Measurements from ENCODE around the gene KIF12.
"Not testable (repeated sequence)": the region's sequence is repeated elsewhere in the genome, so short reads cannot be mapped to it uniquely, and the experiment has no call there.

The KIF12 gene

DNA sequence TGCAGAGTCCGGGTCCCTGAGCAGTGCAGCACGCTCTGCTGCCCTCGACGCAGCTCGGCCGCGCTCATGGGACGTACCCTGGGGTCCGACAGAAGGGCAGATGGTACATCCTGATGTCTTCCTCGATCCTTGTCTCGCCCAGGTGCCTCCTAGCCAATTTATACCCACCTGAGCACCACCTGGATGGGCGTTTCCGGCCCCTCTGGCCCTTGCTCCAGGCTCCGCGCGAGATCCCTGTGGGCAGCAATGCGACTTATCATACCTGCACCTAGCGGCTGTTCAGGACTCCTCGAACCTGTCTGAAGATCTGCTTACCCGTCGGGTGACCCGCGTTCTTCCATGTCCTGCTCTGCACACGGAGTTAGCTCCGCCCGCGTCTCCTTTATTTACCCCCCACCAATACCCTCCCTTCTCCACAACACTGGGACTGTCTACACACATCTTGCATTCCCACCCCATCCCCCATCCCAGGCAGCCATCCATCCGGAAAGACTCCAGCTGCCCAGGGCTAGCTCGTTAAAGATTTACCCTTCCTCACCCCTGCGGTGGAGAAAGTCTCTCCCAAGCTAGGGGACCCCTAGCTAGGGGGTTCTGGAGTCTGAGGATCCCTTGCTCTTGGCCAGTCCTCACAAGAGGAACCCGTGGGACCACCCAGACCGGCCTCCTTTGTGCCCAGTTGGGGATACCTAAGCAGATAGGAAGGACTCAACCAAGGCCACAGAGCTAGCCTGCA is at the start of gene KIF12:
KIF12 (minus strand) TSS at position 357 of the 733 bp plus-strand sequence; CDS start at position 341, 16 bp downstream.
- DNase-seq: no peak

DNA sequence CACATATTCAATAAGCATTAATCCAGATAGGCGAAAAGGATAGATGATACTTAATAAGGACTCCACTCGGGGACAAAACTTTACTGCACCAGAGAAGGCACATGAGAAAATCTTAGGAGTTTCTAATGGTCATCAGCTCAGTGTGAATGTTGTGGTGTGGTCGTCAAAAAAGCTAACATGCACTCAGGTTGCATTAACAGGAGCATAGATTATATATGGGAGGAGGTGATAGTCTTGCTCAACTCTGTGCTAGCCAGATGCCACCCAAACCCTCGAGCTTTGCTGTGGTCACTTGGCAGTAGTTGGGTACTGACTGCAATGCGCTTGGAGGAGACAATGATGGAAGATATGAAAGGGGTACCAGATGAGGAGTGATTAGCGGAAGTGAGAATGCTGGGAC is 47.6 kb upstream of the KIF12 start:
- DNase-seq: no peak

DNA sequence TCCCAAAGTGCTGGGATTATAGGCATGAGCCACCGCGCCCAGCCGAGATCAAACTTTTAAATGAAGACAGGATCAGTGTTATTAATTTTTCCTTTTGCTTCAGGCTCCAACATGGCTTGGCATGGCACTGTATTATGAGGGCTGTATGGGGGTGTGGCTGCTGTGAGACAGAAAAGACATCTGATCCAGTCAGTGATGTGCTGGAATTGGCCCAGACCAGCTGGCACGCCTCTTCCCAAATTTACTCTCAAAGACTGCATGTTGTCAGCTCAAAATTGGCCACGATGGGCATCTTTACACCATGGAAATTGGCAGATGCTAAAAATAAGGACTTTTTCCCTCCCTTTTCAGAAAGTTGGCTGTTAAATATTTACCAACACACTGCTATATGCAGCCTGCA is 44.1 kb upstream of the KIF12 start:
- no peak for DNase-seq

DNA sequence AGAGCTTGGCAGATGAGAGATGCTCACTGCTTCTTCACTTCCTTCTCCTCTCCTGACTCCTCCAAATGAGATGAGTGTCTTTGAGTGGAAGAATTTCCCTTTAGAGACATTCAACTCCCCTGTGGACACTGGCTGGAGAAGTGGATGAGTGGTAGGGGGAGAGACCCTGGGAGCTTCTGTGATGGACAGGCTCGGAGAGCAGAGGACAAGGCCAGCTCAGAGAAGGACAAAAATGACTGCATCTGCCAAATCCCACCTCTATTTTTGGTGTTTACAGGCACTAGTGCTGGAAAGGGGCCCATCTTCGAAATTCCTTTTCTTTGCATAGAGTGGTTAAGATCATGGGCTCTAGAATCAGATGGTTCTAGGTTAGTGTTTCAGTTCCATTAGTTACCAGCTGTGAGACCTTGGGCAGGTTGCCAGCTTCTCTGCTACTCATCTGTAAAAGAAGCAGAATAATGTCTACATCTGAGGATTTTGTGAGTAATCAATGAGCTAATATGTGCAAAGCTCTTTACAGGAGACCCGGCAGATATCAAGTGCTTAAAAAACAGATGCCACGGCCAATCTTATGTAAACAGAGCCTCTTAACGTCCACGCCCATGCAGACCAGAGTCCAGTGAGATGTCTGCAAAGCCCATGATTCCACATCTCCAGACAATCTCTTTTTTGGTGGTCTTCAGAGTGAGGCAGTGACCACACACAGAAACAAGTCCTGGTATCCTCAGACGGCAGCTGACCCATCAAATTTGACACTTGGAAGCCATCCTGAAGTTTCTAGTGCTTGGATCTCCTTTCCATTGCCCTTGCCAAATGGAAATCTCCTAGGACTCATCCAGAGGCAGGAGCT is 42.7 kb upstream of the KIF12 start:
- DNase-seq: no peak

DNA sequence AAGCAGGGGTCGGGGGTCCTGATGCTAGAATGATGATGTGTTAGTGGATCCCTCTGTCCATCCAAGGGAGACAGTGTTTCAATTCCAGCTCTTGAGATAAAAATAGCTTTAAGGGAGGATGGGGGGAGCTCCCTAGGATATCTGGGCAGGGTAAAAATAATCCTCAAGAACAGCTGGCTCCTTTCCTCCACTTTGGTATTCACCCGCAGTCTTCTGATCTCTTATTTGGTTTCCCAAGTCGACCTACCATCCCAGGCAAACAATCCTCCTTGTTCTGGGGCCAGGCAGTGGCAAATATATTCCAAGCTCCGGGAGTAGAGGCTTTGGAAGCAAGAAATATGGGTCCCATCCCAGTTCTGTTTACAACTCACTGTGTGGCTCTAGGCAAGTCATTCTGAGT is 41.8 kb upstream of the KIF12 start:
- DNase-seq: no peak

DNA sequence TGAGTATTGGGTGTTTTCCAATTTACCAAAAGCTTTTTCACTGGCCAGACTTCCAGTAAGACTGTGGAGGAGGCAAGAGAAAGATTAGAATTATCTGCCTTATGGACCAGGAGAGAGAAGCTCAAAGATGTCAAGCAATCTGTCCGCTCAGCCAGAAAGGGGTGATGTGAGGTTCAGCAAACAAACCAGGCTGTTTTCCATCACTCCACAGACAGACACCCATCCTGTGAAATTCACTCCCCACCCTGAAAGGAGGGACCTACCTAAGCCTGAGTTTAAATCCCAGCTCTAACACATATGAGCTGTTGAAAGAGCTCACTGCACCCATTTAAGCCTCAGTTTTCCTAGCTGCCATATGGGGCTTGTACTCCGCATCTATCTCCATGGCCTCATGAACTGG is 41.3 kb upstream of the KIF12 start:
- no peak for DNase-seq

DNA sequence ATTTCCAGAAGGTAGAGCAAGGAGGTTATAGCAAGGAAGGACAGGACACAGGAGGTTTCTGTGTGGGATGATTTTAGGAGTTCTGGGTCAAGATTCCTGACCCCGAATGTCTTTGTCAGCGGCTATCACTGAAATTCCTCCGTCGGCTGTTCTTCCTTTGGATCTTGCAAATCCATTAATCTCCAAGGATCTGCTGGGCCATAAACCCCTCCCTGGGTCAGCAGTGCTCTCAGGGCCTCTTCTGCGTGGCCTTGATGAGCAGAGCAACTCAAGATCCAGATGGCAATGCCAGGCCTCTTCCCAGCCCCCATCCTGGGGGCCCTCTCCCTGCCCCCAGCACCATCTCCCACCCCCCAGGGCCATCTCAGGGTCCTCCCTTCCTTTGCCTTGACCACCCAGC is 40.0 kb upstream of the KIF12 start:
- no peak for DNase-seq

DNA sequence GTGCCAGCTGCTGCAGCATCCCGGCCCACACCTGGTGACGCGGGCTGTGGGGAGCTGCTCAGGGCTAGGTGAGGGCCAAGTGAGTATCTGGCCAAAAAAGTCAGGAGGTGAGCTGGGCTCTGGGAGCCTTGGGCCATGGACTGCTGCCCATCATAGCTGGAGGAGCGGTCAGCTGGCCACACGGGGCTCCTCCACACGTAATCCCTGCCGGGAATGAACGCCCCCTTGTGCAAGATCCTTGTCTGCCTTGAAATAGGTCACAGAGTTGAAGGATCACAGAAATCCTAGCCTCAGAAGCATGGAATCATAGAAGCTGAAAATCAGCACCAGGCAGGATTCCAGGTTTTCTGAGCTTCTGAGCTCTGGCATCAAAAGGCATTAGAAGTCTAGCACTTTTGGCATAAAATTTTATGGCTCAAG is 39.5 kb upstream of the KIF12 start:
- DNase-seq: no peak

DNA sequence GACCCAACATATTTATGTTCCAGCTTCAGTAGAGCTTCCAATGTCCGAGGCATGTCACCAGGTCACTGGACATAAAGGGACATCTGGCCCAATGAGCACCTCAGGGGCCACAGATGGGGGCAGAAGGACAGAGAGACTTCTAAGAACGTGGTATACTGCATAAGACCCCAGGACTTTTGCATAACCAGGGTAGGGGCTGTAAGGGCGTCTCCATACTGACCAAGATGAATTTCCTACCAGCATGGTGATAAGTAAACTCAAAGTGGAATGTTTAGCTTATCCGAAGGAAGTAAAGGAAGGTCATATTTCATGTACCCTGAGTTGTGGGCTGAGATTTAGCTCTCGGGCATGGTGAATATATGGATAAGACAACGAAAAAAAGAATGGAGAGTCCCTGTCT is 38.7 kb upstream of the KIF12 start:
- DNase-seq: no peak

DNA sequence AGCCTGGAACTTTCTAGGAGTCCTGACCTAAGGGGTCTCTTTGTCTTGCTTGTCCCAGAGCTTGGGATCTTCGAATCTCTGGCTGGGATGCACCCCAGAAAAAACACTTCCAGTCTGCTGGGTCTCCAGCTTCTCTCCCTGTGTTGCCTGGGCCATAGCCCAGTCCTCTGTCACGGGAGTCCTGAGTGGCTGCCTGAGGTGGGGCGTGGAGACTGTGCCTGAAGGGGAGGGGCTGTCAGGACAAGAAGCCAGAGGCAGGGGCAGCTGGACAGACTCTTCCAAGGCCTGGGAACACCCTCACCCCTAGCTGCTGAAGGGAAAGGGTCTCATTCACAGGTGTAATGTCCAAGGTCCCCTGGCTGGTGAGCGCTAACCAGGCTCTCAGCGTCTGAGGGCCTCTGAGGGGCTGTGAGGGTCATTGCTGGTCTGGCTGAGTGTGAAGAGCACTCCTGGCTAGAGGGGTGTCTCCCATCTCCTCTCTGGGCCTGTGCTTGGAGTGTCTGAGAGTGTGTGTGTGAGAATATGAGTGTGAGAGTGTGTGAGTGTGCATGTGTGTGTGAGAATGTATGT is 35.8 kb upstream of the KIF12 start:
- no peak for DNase-seq

DNA sequence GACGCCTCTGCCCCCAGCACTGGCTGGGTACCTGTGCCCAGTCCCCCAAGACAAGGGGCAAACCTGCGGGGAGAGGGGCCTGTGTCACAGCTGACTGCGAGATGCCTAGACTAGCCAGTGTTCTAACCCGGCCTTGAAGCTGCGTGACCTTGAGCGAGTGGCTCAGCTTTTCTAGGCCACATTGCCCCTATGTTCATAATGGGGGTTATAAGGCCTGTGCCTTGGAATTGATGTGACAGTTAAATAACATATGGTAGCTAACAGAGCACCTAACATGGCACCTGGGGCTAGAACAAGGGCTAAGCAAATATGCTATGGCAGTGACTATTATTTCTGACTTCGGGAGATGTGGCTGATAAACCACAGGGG is 33.4 kb upstream of the KIF12 start:
- no peak for DNase-seq

DNA sequence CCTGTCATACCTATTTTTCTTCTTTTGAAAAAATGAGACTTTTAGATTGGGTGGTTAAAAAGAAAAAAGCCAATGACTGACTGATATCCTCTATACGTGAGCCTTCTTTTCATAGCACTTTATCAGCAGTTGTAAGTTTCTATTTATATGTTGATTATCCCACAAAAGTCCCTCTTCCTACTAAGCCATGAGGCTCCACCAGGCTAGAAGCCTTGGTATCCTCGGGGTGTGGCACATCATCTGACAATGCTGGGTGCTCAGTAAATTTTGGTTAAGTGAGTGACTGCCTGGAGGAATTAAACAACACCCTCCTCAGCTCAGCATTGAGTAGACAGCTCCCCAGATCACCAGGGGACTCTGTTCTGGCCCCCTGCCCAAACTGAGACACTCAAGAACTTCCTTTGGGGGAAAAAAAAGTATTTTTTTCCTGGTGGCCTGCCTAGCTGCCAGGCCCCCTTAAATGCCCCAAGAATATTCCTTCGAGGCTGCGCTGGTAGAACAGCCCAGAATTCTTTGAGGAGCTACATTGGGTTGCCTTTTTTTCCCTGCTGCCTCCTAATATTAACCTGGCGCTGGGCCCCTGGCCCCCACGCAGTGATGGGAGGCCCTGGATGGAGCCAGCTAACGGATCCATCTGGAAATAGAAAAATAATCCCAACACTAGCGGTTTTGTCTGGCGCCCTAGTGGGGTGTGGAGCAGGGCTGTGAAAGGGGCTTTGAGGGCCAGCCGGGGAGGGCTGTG is 32.9 kb upstream of the KIF12 start:
- no peak for DNase-seq

DNA sequence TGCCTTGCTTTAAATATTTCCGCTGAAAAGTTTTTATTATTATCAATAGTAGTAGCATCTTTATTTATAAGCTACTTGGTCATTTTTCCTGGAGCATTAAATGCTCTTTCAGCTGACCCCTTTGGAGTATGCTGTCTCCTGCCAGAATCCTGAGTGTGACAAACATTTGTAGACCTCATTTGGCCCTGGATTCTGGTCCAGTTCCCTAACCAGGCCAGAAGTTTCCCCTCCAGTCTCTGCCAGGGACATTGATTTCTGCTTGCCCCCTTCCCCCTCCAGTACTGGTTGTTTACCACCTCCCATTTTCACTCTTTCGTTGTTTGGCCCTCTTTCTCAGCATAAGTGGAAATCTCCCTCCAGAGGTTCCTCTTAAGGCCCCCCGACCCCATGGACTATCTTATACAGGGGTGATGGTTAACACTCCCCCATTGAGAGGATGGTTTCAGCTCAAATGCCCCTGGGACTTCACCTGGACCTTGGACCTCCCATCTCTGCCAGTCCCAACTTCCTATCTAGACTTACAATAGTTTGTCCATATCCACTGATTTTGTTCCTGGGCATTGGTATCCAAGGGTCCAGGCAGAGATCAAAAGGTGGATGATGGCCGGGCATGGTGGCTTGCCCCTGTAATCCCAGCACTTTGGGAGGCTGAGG is 31.7 kb upstream of the KIF12 start:
- no peak for DNase-seq

DNA sequence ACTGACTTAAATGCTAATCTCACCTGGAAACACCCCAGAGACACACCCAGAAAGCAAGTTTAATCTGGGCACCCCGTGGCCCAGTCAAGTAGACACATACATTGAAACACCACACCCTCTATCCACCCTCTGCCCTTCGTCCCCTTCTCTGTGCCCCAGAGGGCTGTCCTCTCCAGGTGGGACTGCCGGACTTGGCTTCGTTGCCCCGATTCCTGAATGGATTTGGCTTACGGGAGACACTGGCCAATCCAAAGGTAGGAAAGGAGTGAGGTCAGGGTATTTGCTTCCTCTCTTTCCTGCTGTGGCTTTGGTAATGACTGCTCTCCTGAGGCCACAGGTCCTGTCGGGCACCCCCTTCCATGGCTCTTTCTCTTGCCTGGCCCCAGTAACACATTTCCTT is 31.0 kb upstream of the KIF12 start:
- no peak for DNase-seq

DNA sequence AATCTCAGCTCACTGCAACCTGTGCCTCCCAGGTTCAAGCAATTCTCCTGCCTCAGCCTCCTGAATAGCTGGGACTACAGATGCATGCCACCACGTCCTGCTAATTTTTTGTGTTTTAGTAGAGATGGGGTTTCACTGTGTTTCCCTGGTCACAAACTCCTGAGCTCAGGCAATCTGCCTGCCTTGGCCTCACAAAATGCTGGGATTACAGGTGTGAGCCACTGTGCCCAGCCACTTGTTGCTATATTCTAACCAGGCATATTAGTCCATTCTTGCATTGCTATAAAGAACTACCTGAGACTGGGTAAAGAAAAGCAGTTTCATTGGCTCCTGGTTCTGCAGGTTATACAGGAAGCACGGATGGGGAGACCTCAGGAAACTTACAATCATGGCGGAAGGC is 29.7 kb upstream of the KIF12 start:
- not testable (repeated sequence) for DNase-seq

DNA sequence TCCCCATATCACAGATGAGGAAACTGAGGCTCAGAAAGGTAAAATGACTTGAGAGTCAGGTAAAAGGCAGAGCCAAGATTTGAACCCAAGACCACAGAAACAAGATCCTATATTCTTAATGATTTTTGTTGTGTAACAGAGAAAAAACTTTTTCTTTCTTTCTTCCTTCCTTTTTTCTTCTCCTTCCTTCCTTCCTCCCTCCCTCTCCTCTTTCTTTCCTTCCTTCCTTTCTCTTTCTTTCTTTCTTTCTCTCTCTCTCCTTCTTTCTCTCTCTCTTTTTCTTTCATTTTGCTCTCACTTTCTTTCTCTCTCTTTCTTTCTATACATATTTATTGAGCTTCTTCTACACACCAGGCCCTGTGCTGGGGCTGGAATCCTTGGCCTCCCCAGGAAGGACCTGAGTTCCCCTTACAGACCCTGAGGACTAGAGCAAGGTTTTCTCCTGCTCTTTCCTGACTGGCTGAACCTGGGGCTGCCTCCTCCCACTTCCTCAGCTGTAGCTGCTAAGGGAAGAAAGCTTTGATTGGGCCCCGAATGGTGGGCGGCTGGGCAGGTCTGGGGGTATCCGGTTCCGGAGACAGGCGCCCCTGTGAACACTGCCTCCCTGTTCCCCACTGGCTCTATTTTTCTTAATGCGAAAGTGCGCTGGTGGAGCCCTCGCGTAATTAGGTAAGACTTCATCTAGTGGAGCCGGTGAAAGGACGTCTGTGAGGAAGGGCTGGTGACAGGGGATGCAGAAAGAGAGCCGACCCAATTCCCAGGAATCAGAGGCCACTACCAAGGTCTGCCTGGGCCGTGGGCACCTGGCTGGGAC is 27.4 kb upstream of the KIF12 start:
- DNase-seq: no peak

DNA sequence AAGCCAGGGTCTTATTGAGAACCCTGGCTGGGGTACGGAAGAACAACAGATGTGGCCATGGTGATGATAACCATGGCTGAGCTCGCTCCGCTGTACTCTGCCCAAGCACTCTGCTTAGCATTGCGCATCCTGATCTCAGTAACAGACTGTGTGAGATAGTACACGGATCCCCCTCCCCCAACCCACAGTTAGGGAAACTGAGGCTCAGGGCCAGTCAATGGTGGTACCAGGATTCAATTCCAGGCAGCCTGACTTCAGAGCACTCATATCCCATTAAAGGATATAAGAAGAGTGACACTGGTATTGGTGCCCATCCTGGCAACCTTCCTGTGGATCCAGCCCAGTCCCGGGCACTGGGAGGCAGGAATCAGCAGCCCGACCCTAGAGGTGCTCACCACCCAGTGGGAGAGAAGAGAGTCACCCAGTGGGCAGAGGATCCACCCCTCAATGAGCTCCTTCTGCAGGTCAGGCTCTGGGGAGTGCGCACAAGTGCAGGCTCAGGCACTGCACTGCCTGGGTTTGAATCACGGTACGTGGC is 26.5 kb upstream of the KIF12 start:
- DNase-seq: no peak

DNA sequence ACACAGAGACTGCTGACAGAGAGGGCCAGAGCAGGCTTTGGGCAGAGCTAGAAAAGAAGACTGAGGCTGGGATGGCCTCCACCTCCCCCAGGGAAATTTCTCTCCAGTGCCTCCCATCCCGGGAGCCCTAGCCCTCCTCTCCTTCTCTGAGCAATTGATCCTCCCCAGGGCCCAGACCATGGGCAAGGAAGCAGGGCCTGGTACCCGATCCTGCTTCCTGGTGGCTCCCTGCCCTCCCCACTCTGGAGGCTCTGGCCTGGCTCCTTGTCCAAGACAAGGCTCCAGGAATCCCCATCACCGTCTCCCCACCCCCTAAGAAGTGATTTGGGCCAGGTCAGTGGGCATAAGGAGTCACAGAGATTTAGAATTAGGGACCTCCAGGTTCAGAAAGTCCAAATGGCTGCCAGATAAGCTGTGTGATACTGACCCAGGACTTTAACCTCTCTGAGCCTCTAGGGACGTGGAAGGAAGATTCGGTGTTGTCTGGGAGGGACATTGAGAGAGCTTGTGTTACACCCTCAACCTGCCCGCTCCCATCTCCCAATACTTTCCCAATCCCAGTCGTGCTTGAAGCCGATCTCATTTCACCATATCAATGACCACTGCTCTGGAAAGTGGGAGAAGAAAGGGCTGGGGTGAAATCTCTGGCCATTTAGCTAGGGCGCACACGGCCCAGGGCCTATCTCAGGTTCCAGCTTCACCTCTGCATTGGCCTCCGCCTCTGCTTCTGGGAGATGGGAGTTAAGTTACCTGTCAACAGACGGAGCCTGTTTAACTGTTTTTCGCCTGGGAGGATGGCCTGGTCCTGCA is 25.8 kb upstream of the KIF12 start:
- DNase-seq: no peak

DNA sequence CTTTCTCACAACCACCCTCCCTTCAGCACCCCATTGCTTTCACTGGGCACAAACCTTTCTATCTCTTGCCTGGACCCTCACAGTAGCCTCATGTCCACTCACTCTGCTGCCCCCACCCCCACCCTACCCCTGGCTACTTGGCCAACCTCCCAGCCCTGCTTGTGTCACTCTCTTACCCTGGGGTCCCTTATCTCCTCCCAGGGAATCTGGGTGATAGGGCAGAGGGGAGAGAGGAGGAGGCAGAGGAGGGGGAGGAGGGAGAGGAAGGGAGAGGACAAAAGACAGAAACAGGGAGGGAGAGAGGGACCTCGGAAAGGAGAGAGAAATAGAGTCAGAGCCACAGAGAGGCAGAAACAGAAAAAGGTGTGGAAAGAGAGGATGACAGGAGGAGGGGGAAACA is 25.0 kb upstream of the KIF12 start:
- DNase-seq: no peak
